Peyer's patch (tissue), 4 donors: ENCODE results near the gene CNTNAP5. TPM values are rescaled to one million over a fixed set of nuclear protein-coding genes. Genes with fewer than 3 reads are reported as not detected.

Experiments
- DNase-seq, 3 donors: peaks; one replicate each; pipeline ENCODE4 v3.0.0-alpha.2; 2017 to 2019
- H3K27ac ChIP-seq, 4 donors: fragments of 200-600 bp; sonication (generic); one replicate each; pipeline ENCODE4 v1.5.1; 2016 to 2019
- H3K27me3 ChIP-seq, 2 donors: fragments of 200-600 bp; sonication (generic); one replicate each; pipeline ENCODE4 v1.5.1; 2019
- H3K36me3 ChIP-seq, 3 donors: fragments of 200-600 bp; sonication (generic); one replicate each; pipeline ENCODE4 v1.5.1; 2016 to 2019
- H3K4me1 ChIP-seq, 4 donors: fragments of 200-600 bp; sonication (generic); one replicate each; pipeline ENCODE4 v1.5.1; 2016 to 2019
- H3K4me3 ChIP-seq, 4 donors: fragments of 200-600 bp; sonication (generic); 1 replicate in 3 of 4; 2 replicates in 1 of 4; pipeline ENCODE4 v1.5.1; 2016 to 2019; ENCODE audit warnings: mild to moderate bottlenecking in 1 of 4
- H3K9me3 ChIP-seq, 4 donors: fragments of 200-600 bp; sonication (generic); one replicate each; pipeline ENCODE4 v1.5.1; 2016 to 2019; ENCODE audit warnings: mild to moderate bottlenecking in 1 of 4
- POLR2A ChIP-seq, 2 donors: fragments of 450-650 bp; IDR thresholded peaks; one replicate each; pipeline ENCODE4 v1.5.1; 2017; ENCODE audit warnings: antibody characterized with exemption in 2 of 2, mild to moderate bottlenecking in 2 of 2, moderate library complexity in 2 of 2
- total RNA-seq, 4 donors: library from RNA; depleted of rRNA; stranded (reverse); fragments of >200 nt; gene quantifications; one replicate each; pipeline ENCODE4 v1.1.0, GENCODE V29; 2016
- TF ChIP-seq, protein P1 (sequence below), 6 experiments: fragments of 450-650 bp in 4 of 6; fragments of 200-600 bp in 2 of 6; sonication (generic) in 1 of 6; IDR thresholded peaks; one replicate each; pipeline ENCODE4 v1.5.1; 2017 to 2019; ENCODE audit warnings: antibody characterized with exemption in 6 of 6, mild to moderate bottlenecking in 3 of 6, moderate library complexity in 1 of 6

CNTNAP5 gene
- total RNA-seq, 4 donors from 2014 or later = not detected

DNA sequence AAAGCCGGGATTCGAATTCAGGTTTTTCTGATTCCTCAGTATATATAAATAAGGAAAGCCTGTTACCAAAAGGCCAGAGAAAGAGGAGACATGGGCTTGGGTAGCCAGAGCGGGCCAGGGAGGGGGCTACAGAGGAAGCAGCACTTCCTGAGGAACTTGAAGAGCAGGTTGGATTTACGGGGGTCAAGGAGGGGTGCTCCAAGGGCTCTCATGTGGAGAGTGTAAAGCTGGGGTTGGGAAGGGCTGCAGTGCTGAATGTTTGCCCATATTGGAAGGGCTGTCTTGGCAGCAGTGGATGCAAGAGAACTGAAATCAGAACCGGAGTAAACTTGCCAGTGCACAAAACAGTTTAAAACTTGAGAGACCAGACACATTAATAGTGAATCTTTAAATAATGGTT is 511.5 kb downstream of the CNTNAP5 start:
- Histone ChIP-seq H3K4me1 (no peaks in the 10 kb centered on the region), H3K4me3 (no peak overlapping the region), H3K36me3 (no peaks in the 10 kb centered on the region), H3K9me3 (no peaks in the 10 kb centered on the region), H3K27ac (no peak overlapping the region), H3K27me3 (no peaks in the 10 kb centered on the region)
- TF ChIP-seq, protein P1, sequence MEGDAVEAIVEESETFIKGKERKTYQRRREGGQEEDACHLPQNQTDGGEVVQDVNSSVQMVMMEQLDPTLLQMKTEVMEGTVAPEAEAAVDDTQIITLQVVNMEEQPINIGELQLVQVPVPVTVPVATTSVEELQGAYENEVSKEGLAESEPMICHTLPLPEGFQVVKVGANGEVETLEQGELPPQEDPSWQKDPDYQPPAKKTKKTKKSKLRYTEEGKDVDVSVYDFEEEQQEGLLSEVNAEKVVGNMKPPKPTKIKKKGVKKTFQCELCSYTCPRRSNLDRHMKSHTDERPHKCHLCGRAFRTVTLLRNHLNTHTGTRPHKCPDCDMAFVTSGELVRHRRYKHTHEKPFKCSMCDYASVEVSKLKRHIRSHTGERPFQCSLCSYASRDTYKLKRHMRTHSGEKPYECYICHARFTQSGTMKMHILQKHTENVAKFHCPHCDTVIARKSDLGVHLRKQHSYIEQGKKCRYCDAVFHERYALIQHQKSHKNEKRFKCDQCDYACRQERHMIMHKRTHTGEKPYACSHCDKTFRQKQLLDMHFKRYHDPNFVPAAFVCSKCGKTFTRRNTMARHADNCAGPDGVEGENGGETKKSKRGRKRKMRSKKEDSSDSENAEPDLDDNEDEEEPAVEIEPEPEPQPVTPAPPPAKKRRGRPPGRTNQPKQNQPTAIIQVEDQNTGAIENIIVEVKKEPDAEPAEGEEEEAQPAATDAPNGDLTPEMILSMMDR (IDR thresholded peaks at IDR 0.05) = no peak
- no peak for TF ChIP-seq POLR2A (IDR thresholded peaks at IDR 0.05)
- DNase-seq = no peak

DNA sequence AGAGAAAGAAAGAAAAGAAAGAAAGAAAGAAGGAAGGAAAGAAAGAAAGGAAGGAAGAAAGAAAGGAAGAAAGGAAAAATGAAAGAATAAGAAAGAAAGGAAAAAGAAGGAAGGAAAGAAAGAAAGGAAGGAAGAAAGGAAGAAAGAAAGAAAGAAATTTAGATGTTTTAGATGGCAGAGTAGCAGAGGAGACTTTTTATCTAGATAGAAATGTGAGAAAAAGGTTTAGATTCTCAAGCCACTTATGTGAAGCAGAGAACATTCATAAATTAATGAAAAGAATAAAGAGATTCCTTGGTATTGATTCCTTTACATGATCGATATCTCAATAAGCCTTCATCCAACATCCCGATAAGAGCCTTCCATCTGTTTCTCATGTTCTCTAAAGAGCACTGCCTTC is 513.5 kb downstream of the CNTNAP5 start:
- DNase-seq = no peak
- Histone ChIP-seq H3K36me3 (no peaks in the 10 kb centered on the region), H3K4me1 (no peaks in the 10 kb centered on the region), H3K27me3 (no peaks in the 10 kb centered on the region), H3K4me3 (no peak overlapping the region), H3K9me3 (no peaks in the 10 kb centered on the region), H3K27ac (no peak overlapping the region)
- no peak for TF ChIP-seq POLR2A (IDR thresholded peaks at IDR 0.05)
- TF ChIP-seq, protein P1 (IDR thresholded peaks at IDR 0.05) = no peak

DNA sequence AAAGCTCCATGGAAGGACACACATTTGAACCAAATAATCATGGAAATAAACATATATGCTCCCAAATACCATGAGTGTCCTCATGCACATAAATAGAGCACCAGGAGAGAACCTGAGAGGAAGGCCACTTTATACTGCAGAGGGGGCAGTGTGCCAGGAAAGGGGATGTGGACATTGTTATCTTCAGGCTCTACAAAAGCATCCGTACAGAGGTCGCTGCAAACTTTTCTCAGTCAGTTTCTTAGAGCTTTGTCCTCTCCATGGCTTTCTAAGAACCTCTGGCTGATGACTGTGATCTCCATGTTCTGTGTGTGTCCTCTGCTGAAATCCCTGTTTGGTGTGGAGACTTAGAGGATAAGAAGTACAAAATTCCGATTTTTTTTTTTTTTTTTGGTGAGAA is 515.7 kb downstream of the CNTNAP5 start:
- DNase-seq = no peak
- Histone ChIP-seq H3K9me3 (no peaks in the 10 kb centered on the region), H3K36me3 (no peaks in the 10 kb centered on the region), H3K27me3 (no peaks in the 10 kb centered on the region), H3K27ac (no peak overlapping the region), H3K4me3 (no peak overlapping the region), H3K4me1 (no peaks in the 10 kb centered on the region)
- TF ChIP-seq POLR2A (IDR thresholded peaks at IDR 0.05) = no peak
- TF ChIP-seq, protein P1 (IDR thresholded peaks at IDR 0.05) = no peak

DNA sequence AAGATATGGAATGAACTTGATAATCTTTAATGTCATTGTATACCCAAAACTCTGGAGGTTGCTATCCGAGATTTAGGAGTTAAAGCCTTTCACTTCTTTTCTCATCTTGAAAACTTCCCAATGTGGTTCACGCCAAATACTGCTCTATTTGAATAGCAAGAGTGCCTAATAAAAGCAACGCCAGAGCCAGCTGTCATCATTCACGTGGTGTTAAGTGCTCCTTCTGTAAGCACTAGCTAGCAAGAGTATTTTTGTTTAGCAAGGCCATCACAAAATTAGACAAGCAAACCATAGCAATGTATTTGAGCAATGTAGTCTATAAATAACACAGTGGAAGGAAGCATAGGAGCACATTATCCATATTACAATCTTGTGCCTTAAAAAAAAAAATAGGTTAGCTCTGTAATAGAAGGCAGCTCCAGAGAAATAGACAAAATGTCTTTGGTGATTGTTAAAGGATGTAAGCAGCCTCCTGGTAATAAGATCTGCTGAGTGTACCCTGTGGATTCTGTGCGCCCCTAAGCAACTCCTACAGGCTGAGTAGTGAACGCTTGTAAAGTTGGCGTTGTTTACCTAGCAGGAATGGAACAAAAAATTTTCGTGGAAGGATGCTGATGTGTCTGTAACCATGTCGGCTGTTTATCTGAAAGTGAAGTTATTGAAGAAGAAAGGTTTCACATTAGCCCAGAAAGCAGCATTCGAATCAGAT is 518.0 kb downstream of the CNTNAP5 start:
- DNase-seq = no peak
- Histone ChIP-seq H3K27ac (no peak overlapping the region), H3K36me3 (no peaks in the 10 kb centered on the region), H3K4me1 (no peaks in the 10 kb centered on the region), H3K27me3 (no peaks in the 10 kb centered on the region), H3K4me3 (no peak overlapping the region), H3K9me3 (no peaks in the 10 kb centered on the region)
- TF ChIP-seq, protein P1 (IDR thresholded peaks at IDR 0.05) = no peak
- TF ChIP-seq POLR2A (IDR thresholded peaks at IDR 0.05) = no peak

DNA sequence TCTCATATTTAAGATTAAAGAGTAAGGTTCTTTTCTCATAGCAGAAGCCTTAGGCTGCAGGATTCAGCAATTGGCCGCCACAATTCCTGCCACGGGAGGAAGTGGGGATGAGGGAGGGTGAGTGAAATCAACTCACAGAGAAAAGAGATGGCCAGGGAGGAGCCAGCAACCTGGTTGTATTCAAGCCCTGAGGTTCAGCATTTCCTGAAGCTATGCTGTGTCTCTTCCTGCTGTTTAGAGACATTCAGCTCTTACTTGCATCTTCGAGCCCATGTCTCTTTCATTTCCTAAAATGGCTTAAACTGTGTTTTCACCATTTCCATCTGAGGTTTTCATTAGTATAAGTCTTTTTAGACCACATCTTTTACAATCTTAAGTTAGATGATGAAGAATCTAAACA is 522.6 kb downstream of the CNTNAP5 start:
- Histone ChIP-seq H3K4me1 (no peaks in the 10 kb centered on the region), H3K9me3 (no peaks in the 10 kb centered on the region), H3K27me3 (no peaks in the 10 kb centered on the region), H3K36me3 (no peaks in the 10 kb centered on the region), H3K27ac (no peak overlapping the region), H3K4me3 (no peak overlapping the region)
- no peak for DNase-seq
- TF ChIP-seq, protein P1 (IDR thresholded peaks at IDR 0.05) = no peak
- no peak for TF ChIP-seq POLR2A (IDR thresholded peaks at IDR 0.05)
